ENCODE measurements around the gene DNPEP. TPM values are rescaled to one million over a fixed set of nuclear protein-coding genes. Genes with fewer than 3 reads are reported as not detected.

Gene DNPEP
- total RNA-seq, 1 donor from 2014 or later, result 52.2 TPM

Other genes starting within 250 kb of the DNPEP start
- gene NHEJ1, start 227.1 kb downstream of the DNPEP start, total RNA-seq, result 12.6 and 13.1 TPM in 2 replicates
- gene SLC23A3, start 217.9 kb downstream of the DNPEP start, total RNA-seq, result 0.44 and 2.0 TPM in 2 replicates
- 15.5 and 26.4 TPM in 2 replicates for gene CNPPD1, start 211.0 kb downstream of the DNPEP start, total RNA-seq
- 41.2 and 57.7 TPM in 2 replicates for gene RETREG2, start 209.6 kb downstream of the DNPEP start, total RNA-seq
- gene ZFAND2B, start 181.1 kb downstream of the DNPEP start, total RNA-seq, result 15.9 and 25.2 TPM in 2 replicates
- 19.4 and 39.1 TPM in 2 replicates for gene ABCB6, start 169.0 kb downstream of the DNPEP start, total RNA-seq
- gene ATG9A, start 158.3 kb downstream of the DNPEP start, total RNA-seq, result 29.4 and 43.3 TPM in 2 replicates
- 12.4 and 21.2 TPM in 2 replicates for gene ANKZF1, start 158.1 kb downstream of the DNPEP start, total RNA-seq
- 2.8 and 4.4 TPM in 2 replicates for gene GLB1L, start 142.5 kb downstream of the DNPEP start, total RNA-seq
- 11.3 and 13.9 TPM in 2 replicates for gene STK16, start 142.4 kb downstream of the DNPEP start, total RNA-seq
- gene TUBA4B, start 134.7 kb downstream of the DNPEP start, total RNA-seq, result not detected in 2 replicates
- 9.5 and 12.9 TPM in 2 replicates for gene TUBA4A, start 134.0 kb downstream of the DNPEP start, total RNA-seq
- 15.0 and 28.0 TPM in 2 replicates for gene DNAJB2, start 108.5 kb downstream of the DNPEP start, total RNA-seq
- gene PTPRN, start 78.5 kb downstream of the DNPEP start, total RNA-seq, result not detected in 2 replicates
- gene RESP18, start 55.2 kb downstream of the DNPEP start, total RNA-seq, result not detected in 2 replicates
- 0.20 TPM in 1 of 2 replicates, not detected in the other for gene DES, start 30.5 kb upstream of the DNPEP start, total RNA-seq
- under 0.01 TPM in 2 replicates for gene SPEG, start 46.9 kb upstream of the DNPEP start, total RNA-seq
- gene GMPPA, start 111.0 kb upstream of the DNPEP start, total RNA-seq, result 21.1 and 22.2 TPM in 2 replicates
- gene ASIC4, start 126.6 kb upstream of the DNPEP start, total RNA-seq, result not detected in 2 replicates
- gene CHPF, start 155.9 kb upstream of the DNPEP start, total RNA-seq, result 0.40 and 0.44 TPM in 2 replicates
- not detected in 2 replicates for gene TMEM198, start 156.1 kb upstream of the DNPEP start, total RNA-seq
- 13.9 and 28.6 TPM in 2 replicates for gene OBSL1, start 183.6 kb upstream of the DNPEP start, total RNA-seq
- gene INHA, start 184.4 kb upstream of the DNPEP start, total RNA-seq, result not detected in 2 replicates
- gene STK11IP, start 209.9 kb upstream of the DNPEP start, total RNA-seq, result 8.1 and 8.7 TPM in 2 replicates
- gene SLC4A3, start 239.7 kb upstream of the DNPEP start, total RNA-seq, result under 0.01 and 0.22 TPM in 2 replicates

All from lung microvascular endothelial cell (primary cell).